BE2C (cell line): Measurements from ENCODE around the gene LMO2. TPM values are rescaled to one million over a fixed set of nuclear protein-coding genes. Genes with fewer than 3 reads are reported as not detected.

Experiments used
- DNase-seq: peaks from one replicate; pipeline ENCODE4 v3.0.0-alpha.2; 2020
- H3K27me3 ChIP-seq: fragments of 250-450 bp; sonication (Bioruptor Pico); 2 replicates; pipeline ENCODE4 v1.5.1; 2020; ENCODE audit warnings: mild to moderate bottlenecking
- H3K36me3 ChIP-seq: fragments of 250-450 bp; sonication (Bioruptor Pico); 2 replicates; pipeline ENCODE4 v1.5.1; 2020; ENCODE audit warnings: mild to moderate bottlenecking
- H3K4me1 ChIP-seq: fragments of 250-450 bp; sonication (Bioruptor Pico); 2 replicates; pipeline ENCODE4 v1.5.1; 2020
- H3K4me3 ChIP-seq: 2 replicates; pipeline ENCODE4 v1.5.1; 2011; ENCODE audit warnings: low read depth, low read length
- H3K9me3 ChIP-seq: fragments of 250-450 bp; sonication (Bioruptor Pico); 2 replicates; pipeline ENCODE4 v1.5.1; 2020
- CTCF ChIP-seq: IDR thresholded peaks from 2 replicates; pipeline ENCODE4 v1.5.1; 2012; ENCODE audit warnings: mild to moderate bottlenecking, low read depth, low read length
- polyA plus RNA-seq: library from polyadenylated mRNA; unstranded; fragments of >200 nt; gene quantifications from one replicate; pipeline ENCODE4 v1.2.1, GENCODE V29; 2012; ENCODE audit warnings: low read depth, missing spikeins; ENCODE audit not compliant: insufficient read length, insufficient read depth

LMO2 gene
- polyA plus RNA-seq, result 7.7 TPM

DNA sequence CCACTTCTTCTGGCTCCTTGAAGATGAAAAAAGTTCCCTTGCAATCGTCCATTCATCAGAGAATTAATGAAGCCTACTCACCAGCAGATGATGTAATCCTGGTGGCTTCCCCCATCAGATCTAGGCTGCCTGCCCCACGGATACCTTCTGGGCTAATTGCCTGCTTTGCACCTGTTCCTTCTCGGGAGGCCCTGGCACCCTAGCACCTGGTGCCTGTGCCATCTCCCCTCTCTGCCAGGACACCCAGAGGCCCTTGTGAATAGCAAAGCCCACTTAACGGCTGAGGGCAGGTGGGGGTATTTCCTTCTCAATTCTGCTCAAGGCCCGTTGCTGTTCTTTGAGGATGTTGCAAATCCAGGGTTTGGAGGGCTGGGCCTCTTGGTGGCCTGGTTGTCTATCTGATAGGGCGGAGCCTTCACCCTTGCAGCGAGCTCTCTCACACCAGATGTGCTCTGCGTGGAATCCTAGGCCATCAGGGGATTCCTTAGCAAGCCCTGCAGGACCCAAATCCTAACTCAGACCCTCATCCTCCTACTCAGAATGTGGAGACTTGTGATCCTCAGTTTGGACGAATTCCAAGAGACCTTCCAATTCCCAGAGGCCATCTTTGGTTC, at the start of gene LMO2:
LMO2 (minus strand) TSS at position 363 of the 614 bp plus-strand sequence. CDS start 22,360 bp downstream, outside the sequence.
- no peak for TF ChIP-seq CTCF
- Histone ChIP-seq H3K36me3 (no peaks in the 10 kb centered on the region), H3K4me3 (no peak within 1 kb of the TSS), H3K27me3 (no peaks in the 10 kb centered on the region), H3K9me3 (no peaks in the 10 kb centered on the region), H3K4me1 (no peaks in the 10 kb centered on the region)
- no peak for DNase-seq

- no peak for DNase-seq
Observed at GRCh38 chr11:33940538-33940815, 48.6 kb upstream of the LMO2 start.

GRCh38 chr11:33936725-33937604, 45.1 kb upstream of the LMO2 start:
- no peak for TF ChIP-seq CTCF
- Histone ChIP-seq H3K4me3 (peak overlapping the region; percentile 19; the same call in 1 of the 2 replicates), H3K4me1 (no peaks in the 10 kb centered on the region; the same call in 1 of the 2 replicates), H3K27me3 (no peaks in the 10 kb centered on the region), H3K36me3 (no peaks in the 10 kb centered on the region), H3K9me3 (no peaks in the 10 kb centered on the region)
- DNase-seq, result peak; percentile 37

More at GRCh38 chr11:33940538-33940815, 48.6 kb upstream of the LMO2 start:
- H3K27me3 ChIP-seq, result no peaks in the 10 kb centered on the region
- H3K4me3 ChIP-seq, result no peak overlapping the region
- TF ChIP-seq CTCF, result no peak
- H3K4me1 ChIP-seq, result no peaks in the 10 kb centered on the region; the same call in 1 of the 2 replicates
- H3K36me3 ChIP-seq, result no peaks in the 10 kb centered on the region
- no peaks in the 10 kb centered on the region for H3K9me3 ChIP-seq

- DNase-seq, result no peak
- H3K4me1 ChIP-seq, result no peaks in the 10 kb centered on the region; the same call in 1 of the 2 replicates
- H3K4me3 ChIP-seq, result no peak overlapping the region
- no peaks in the 10 kb centered on the region for H3K27me3 ChIP-seq
- no peaks in the 10 kb centered on the region for H3K9me3 ChIP-seq
- no peaks in the 10 kb centered on the region for H3K36me3 ChIP-seq
- no peak for TF ChIP-seq CTCF
Observed at GRCh38 chr11:33935461-33936456, 43.9 kb upstream of the LMO2 start.

- Histone ChIP-seq H3K27me3 (no peaks in the 10 kb centered on the region), H3K4me1 (no peaks in the 10 kb centered on the region; the same call in 1 of the 2 replicates), H3K36me3 (no peaks in the 10 kb centered on the region), H3K4me3 (no peak overlapping the region), H3K9me3 (no peaks in the 10 kb centered on the region)
- DNase-seq, result no peak
- no peak for TF ChIP-seq CTCF
Observed at GRCh38 chr11:33935005-33935404, 43.1 kb upstream of the LMO2 start.
